Stimulated activated CD8-positive, alpha-beta memory T cell treated with anti-CD3 and anti-CD28 coated beads, Interleukin-12 subunit alpha, Interleukin-12 subunit beta, amount 100 ng/mL, for 24 hours (primary cell): ENCODE data around the gene PELI2.

Experiments
- DNase-seq: peaks from one replicate; pipeline ENCODE4 v3.0.0-alpha.2; 2020; ENCODE audit errors: extremely low read depth

The PELI2 gene

DNA sequence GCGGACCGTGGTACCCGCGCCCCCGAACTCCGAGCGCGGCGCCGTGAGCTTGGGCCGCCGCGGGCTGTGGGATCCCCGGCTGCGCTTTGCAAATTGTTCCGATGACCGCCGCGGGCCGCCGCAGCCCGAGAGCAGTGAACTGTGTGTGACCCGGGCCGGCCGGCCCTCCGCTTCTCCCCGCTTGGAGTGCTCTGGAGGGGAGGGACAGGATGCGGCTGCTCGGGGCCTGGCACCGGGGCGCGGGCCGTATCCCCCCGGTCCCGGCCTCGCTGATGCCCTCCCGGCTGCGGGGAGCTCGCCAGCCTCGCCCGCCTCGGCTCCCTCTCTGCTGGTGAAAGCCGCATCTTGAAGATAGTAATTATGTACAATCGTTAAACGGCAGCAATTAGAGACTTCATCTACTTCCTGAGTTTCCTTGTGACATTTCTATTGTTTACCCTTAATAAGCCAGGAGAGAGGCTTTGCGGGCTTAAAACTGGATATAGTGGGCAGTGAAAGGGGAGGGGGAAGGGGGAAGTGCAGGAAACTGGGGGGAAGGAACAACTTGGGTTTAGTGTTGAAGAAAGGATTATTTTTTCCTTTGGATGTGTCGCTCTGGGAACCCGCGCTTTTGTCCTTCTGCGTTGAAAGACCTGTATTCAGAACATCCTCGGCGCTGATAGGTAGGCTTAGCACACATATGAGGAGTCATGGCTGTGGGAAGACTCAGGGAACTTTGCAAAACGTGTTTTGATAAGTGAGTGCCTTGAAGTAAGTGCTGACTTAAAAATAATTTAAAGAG lies 1.2 kb downstream of the PELI2 start:
- DNase-seq, result no peak

GRCh38 chr14:56120091-56120691 lies 2.0 kb downstream of the PELI2 start:
- DNase-seq, result no peak

GRCh38 chr14:56121816-56122215 lies 3.6 kb downstream of the PELI2 start:
- DNase-seq, result no peak

DNA sequence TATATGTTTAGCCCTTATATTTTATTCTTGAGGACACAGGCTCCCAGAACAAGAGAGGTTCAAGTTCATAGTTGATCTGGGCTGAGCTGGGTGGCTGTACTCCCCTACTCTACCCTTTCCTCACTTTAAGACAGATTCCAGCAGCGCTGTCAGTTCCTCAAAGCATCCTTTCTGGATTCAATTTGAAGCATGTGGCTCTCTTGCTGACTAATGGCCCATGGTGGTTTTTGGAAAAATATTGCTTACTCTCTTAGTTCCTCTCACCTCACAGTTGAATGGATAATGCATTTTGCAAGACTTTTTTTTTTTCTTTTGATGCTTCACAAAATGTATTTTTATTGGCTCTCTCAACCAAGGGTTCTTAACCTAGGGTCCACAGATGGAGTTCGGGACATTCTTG lies 4.1 kb downstream of the PELI2 start:
- DNase-seq, result no peak

DNA sequence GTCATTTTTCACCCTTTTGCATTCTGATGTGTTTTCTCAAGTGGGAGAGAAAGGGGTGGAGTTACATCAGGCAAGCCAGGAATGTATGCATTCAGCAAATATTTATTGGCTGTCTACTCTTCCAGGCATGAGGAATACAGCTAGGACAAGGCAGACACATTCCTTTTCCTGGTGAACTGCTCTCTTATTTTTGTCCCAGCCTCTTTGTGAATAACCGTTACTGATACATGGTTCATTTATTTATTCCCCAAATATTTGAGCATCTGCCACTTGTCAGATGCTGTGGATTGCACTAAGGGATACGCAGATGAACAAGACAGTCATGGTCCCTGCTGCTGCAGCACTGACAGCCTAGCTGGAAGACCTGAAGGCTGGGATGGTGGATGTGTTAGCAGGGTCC lies 6.1 kb downstream of the PELI2 start:
- no peak for DNase-seq

GRCh38 chr14:56125772-56126636 lies 7.8 kb downstream of the PELI2 start:
- DNase-seq, result no peak

GRCh38 chr14:56126637-56126913 lies 8.4 kb downstream of the PELI2 start:
- DNase-seq, result no peak

GRCh38 chr14:56127156-56127555 lies 8.9 kb downstream of the PELI2 start:
- DNase-seq, result no peak

DNA sequence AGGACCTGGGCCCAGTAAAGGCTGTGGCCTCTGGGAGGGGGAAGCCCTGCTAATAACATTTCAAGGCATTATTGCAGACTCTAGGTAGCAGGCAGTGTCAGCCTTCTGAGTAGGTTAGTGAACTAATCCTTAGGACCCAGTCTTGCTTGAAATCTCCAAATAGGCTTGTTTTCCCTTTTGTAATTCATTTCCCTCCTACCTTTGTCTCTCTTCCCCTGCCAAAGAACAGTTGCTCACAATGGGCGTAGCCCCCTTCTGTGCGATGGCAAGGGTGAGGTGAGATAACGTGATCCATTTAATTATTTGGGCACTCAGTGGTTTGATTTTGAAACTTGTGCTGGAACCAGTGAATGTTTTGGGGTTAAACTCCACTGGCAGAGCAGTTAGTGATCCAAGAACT lies 10.9 kb downstream of the PELI2 start:
- no peak for DNase-seq

DNA sequence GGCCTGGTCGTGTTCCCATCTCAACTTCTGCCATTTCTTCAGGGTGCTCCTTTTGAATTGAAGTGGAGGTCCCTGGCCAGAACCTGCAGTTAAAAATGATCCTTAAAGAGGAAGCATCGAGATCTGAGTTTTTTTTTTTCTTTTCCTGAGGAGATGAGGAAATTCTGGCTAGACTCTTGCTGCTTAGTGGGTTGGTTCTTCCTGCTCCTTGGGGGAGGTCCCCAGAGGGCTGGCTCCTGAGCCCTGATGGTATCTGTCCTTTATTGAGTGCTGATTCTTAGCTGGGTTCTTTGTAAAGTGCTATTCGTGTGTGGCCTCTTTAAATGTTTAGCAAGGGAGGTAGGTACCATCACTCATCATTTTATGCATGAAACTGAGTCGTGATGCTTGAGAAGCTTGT lies 11.7 kb downstream of the PELI2 start:
- DNase-seq, result no peak

DNA sequence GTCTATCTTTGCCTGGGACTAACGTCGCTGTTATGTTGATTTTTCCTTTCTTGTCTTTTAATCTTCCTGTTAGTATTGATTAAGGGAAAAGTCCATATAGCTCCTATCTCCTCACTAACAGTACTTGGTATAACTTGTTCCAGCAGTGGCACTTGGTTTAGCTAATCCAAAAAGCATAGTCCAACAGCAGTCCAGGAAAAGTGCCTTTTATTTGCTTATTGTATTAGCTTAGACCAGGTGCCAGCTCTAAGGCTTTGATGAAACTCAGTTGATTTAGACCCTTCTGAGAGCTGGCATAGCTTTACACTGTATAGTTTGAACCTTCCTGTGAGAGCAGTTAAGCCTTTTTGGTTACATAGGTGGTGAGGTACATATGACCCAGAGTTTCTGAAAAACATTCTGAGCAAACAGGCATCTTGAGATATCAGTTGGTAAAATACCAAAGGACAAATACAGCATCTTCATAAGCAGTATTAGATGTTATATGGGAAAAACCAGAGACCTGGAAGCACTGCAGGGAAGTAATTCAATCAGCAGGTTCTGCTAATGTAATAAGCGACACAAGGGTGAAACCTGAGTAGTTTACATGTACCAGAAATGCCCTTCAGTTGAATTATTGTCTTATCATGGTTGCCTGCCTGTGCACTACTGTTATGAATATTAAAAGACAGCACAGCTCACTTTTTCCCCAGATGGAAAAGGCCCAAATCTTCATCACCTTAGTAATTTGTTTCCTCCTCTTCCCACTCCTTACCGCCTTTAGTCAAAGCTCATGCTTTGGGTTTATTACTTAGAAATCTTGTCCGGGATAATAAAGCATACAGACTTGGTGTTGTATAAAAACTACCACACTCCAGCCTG lies 13.0 kb downstream of the PELI2 start:
- no peak for DNase-seq

DNA sequence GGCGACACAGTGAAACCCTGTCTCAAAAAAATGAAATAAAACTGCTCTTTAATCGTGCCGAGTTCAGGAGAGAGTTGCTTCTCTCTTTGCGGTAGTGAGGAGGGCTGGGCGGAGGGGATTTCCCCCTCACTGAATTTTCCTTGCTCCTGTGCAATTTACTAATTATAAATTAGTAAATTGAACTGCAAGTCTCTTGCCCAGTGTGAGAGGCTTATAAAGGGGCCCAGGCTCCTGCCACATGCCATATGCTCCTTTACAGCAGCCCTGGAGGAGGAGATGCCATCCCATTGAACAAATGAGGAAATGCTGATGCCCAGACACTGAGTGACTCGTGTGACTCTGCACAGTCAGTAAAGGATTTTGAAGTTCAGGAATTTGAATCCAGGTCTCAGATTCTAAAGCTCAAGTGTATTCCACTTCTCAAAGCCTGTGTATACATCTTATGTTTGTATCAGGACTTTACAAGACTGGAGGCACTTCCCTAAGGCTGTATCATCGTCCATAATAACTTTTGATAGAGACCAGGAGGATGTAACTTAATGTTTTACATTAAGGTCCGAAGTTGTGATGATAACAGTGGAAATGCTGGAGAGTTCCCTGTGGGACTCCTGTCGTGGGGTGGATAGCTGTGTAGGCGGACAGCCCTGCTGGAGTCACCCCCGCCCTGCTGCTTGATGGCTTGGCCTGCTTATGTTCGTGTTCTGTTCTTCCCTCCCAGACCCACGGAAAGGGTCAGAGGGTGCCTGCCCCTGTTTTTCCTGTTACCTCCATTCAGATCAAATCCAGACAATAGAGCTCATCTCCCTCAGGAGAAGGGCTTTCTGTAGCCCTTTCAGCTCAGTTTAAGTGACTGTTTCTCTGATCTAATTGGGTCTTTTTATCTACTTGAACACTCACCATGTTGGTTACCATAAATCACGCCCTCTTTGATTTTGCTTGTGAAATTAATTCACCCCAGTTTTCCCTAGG lies 13.9 kb downstream of the PELI2 start:
- DNase-seq, result no peak

GRCh38 chr14:56133547-56133946 lies 15.3 kb downstream of the PELI2 start:
- DNase-seq, result no peak

DNA sequence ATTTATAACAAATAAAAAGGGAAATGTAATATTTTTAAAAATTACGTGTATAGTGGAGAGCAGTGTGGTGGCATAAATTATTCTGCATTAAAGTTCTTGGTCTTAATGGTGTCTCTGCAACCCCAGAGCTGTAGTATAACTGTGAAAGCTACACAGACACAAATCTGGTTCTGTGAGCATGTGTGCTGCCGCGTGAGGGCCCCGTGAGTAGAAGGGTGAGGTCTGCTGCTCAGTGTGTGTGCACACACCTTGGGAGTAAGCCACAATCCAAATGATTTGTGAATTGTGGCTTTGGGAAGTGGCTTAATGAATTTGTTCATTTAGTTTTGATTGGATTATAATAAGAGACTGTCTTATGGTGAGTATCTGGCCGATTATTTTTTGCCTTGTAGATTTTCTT lies 16.8 kb downstream of the PELI2 start:
- no peak for DNase-seq

DNA sequence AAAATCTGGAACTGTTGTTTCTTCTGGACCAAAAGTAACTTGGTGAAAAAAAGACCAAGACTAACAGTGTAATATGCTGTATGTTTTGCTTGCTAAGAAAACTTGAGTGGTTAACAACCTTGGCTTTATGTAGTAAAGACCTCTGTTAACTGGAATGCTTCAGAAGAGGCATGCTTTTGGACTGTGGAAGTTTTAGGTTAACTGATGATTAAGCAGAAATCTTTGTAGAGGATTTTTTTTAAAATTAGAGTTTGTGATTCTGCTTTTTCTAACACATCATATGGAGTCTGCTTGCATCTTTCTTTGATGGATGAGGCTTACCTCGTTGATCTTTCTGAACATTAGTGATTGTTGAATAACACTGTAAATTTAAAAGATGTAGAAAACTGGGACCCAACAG lies 17.5 kb downstream of the PELI2 start:
- no peak for DNase-seq

- DNase-seq, result no peak
These were observed 18.6 kb downstream of the PELI2 start for GRCh38 chr14:56136571-56137452.

DNA sequence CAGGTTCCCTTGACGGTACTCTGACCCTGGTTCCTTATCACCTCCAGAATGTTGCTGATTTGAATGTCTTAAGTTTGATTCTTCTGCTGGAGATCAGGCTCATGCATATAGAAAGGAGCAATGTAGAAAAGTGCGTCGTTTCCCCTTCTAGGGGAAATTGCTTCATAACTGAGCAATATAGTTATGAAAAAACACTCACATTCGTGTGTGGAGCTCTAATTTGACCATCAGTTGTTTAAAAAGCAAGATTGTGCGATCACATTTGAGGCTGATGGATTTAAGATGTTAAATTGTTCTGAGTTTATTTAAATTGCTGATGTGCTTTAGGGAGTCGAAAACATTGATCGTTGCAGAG lies 19.2 kb downstream of the PELI2 start:
- DNase-seq, result no peak

DNA sequence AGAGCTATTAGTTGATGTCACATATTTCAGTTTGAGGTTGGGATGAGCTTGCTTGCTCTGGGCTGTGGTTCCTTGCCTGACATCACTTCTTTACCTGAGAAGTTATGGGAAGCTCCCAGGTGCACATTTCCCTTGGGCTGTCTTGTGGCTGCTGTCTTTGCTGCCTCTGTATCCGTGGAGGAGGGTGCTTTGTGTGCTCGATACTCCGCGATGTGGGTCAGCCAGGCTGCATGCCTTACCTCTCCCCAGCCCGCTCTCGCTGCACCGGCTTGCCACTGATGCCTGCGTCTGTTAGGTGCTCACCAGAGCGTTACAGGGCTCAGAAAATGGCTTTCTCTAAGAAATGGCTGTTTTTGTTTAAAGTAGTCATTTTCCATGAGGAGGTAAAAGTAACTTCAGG lies 19.6 kb downstream of the PELI2 start:
- no peak for DNase-seq

DNA sequence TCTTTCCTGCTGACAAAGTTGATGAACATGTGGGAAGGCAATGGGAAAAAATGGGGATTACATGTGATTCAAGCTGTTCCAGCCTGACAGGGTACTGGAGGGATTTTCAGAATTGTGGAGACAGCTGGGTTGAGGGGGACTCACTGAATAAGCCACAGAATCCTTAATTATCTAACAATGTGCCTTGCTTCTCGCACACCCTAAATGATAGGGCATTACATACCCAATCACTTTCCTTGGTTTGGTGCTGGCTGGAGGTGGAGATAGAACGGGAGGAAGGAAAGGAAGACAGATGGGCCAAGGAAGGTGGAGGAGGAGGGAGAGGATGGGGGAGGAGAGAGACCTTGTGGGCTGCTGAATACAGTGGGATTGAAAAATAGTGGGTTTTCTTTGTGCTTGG lies 20.7 kb downstream of the PELI2 start:
- DNase-seq, result no peak

GRCh38 chr14:56142314-56142713 lies 24.1 kb downstream of the PELI2 start:
- no peak for DNase-seq
